HepG2 (cell line): Measurements from ENCODE around the gene SLX9. TPM values are rescaled to one million over a fixed set of nuclear protein-coding genes. Genes with fewer than 3 reads are reported as not detected.

Source experiments
- ATAC-seq: fragments of 200-7000 bp; cut with Tn5 transposase; 3 replicates; pipeline ENCODE4 v1.9.1; 2020; ENCODE audit warnings: mild to moderate bottlenecking, moderate library complexity
- BruUV-seq: library from RNA; stranded (reverse); fragments of 400-500 nt; replicated peaks from 2 replicates; lab custom pipeline; 2021; lab: Mats Ljungman, UMichigan
- CTCF ChIA-PET: fragments of 300-600 bp; formaldehyde crosslinking; extraction: SDS; loops from one replicate; lab custom pipeline; 2021; ENCODE audit warnings: low total read pairs, inconsistent platforms, low intra/inter-chr PET ratio; lab: Yijun Ruan, JAX
- POLR2A ChIA-PET: fragments of 350-600 bp; sonication (Branson Sonifier 250); formaldehyde crosslinking; loops from one replicate; lab custom pipeline; 2020; ENCODE audit warnings: antibody characterized with exemption, inconsistent platforms; lab: Yijun Ruan, JAX
- DNase-seq: peaks from one replicate; pipeline ENCODE4 v3.0.0-alpha.2; 2015; ENCODE audit warnings: low spot score
- FAIRE-seq: peaks from 3 replicates; lab custom pipeline; 2011; peaks lifted over from hg19 to GRCh38; lab: Jason Lieb, UNC
- H2AFZ ChIP-seq: one replicate; pipeline ENCODE4 v1.6.1; 2011; ENCODE audit warnings: low read length, inconsistent platforms
- H3K27ac ChIP-seq: fragments of 300-600 bp; 3 replicates; pipeline ENCODE4 v1.8.0; 2011; ENCODE audit warnings: mixed run types, mild to moderate bottlenecking, mixed read lengths, low read length, inconsistent platforms; ENCODE audit not compliant: insufficient read depth; ENCODE audit errors: extremely low read length
- H3K27me3 ChIP-seq, 2 experiments: fragments of 200-600 bp in 1 of 2; 2 replicates in 1 of 2; 3 replicates in 1 of 2; pipeline versions ENCODE4 v1.6.0 to v1.8.0; 2011; ENCODE audit warnings: low read length in 2 of 2, mild to moderate bottlenecking in 2 of 2, moderate library complexity in 2 of 2, inconsistent platforms in 1 of 2; ENCODE audit not compliant: insufficient read depth in 2 of 2, control insufficient read depth in 1 of 2
- H3K36me3 ChIP-seq, 2 experiments: fragments of 200-600 bp in 1 of 2; replicated peaks in 1 of 2; 2 replicates in 1 of 2; 3 replicates in 1 of 2; pipeline versions ENCODE4 v1.5.1 to v1.8.0; 2011; ENCODE audit warnings: low read length in 2 of 2, inconsistent platforms in 1 of 2; ENCODE audit not compliant: insufficient read depth in 2 of 2, control insufficient read depth in 1 of 2
- H3K4me1 ChIP-seq: 2 replicates; pipeline ENCODE4 v1.5.1; 2012; ENCODE audit warnings: low read length, inconsistent platforms; ENCODE audit not compliant: insufficient read depth
- H3K4me2 ChIP-seq: 2 replicates; pipeline ENCODE4 v1.6.0; 2011; ENCODE audit warnings: low read depth, low read length, inconsistent platforms
- H3K4me3 ChIP-seq, 3 experiments: fragments of 200-600 bp in 1 of 3; sonication (generic), shearing (Covaris generic) in 1 of 3; replicated peaks in 1 of 3; 2 replicates each; pipeline ENCODE4 v1.5.1; 2011 to 2016; ENCODE audit warnings: low read length in 3 of 3, inconsistent platforms in 2 of 3, low read depth in 2 of 3, mild to moderate bottlenecking in 2 of 3, control low read depth in 1 of 3, mixed read lengths in 1 of 3; ENCODE audit not compliant: insufficient read depth in 1 of 3
- H3K79me2 ChIP-seq: one replicate; pipeline ENCODE4 v1.6.1; 2011; ENCODE audit warnings: low read length, inconsistent platforms; ENCODE audit not compliant: insufficient read depth
- H3K9ac ChIP-seq: 2 replicates; pipeline ENCODE4 v1.6.0; 2011; ENCODE audit warnings: mild to moderate bottlenecking, low read depth, low read length, inconsistent platforms; ENCODE audit not compliant: insufficient read depth
- H3K9me3 ChIP-seq: 2 replicates; pipeline ENCODE4 v1.5.1; 2012; ENCODE audit warnings: mild to moderate bottlenecking, low read length
- H4K20me1 ChIP-seq: 2 replicates; pipeline ENCODE4 v1.6.0; 2011; ENCODE audit warnings: inconsistent platforms, mild to moderate bottlenecking, low read length, moderate library complexity; ENCODE audit not compliant: insufficient read depth
- CREB1 ChIP-seq, 2 experiments: fragments of 450-650 bp in 1 of 2; IDR thresholded peaks; 2 replicates each; pipeline ENCODE4 v1.6.1; 2016 to 2017; ENCODE audit warnings: control low read depth in 1 of 2, mild to moderate bottlenecking in 1 of 2, missing compliant biosample characterization in 1 of 2, missing genetic modification characterization in 1 of 2
- DNMT1 ChIP-seq: sonication (generic); formaldehyde crosslinking; IDR thresholded peaks from 2 replicates; pipeline ENCODE4 v1.5.1; 2020; ENCODE audit warnings: mild to moderate bottlenecking, missing genetic modification reagents
- HDAC6 ChIP-seq: fragments of 200-600 bp; sonication (generic); IDR thresholded peaks from 2 replicates; pipeline ENCODE4 v1.7.0; 2017; ENCODE audit warnings: mild to moderate bottlenecking, antibody characterized with exemption, low read length, low read depth
- HNRNPH1 ChIP-seq: fragments of 200-400 bp; formaldehyde crosslinking; optimal IDR thresholded peaks from 2 replicates; pipeline ENCODE3; 2017; ENCODE audit warnings: mild to moderate bottlenecking, low read depth, low read length
- LBX2 ChIP-seq: sonication (generic); formaldehyde crosslinking; IDR thresholded peaks from 2 replicates; pipeline ENCODE4 v1.5.0; 2020; ENCODE audit warnings: missing genetic modification reagents, mild to moderate bottlenecking, borderline replicate concordance
- MAX ChIP-seq: IDR thresholded peaks from 2 replicates; pipeline ENCODE4 v1.6.1; 2012; ENCODE audit warnings: inconsistent platforms
- MLX ChIP-seq: IDR thresholded peaks from 2 replicates; pipeline ENCODE4 v1.6.1; 2016
- MXD1 ChIP-seq: sonication (generic); formaldehyde crosslinking; IDR thresholded peaks from 2 replicates; pipeline ENCODE4 v1.4.0; 2020; ENCODE audit warnings: mild to moderate bottlenecking, missing genetic modification reagents
- NFE2 ChIP-seq: sonication (generic); formaldehyde crosslinking; IDR thresholded peaks from 2 replicates; pipeline ENCODE4 v1.4.0; 2020; ENCODE audit warnings: missing genetic modification reagents
- NFIC ChIP-seq: IDR thresholded peaks from 2 replicates; pipeline ENCODE4 v1.6.1; 2012; ENCODE audit warnings: mild to moderate bottlenecking, low read length, inconsistent platforms
- PCBP2 ChIP-seq: fragments of 200-400 bp; formaldehyde crosslinking; optimal IDR thresholded peaks from 2 replicates; pipeline ENCODE3; 2018; ENCODE audit warnings: low read length, low read depth; ENCODE audit not compliant: poor library complexity, severe bottlenecking
- TEAD3 ChIP-seq: optimal IDR thresholded peaks from 2 replicates; pipeline ENCODE3; 2016; ENCODE audit warnings: borderline replicate concordance
- ZKSCAN8 ChIP-seq: IDR thresholded peaks from 2 replicates; pipeline ENCODE4 v1.6.1; 2016; ENCODE audit warnings: borderline replicate concordance, missing genetic modification reagents, missing compliant biosample characterization
- ZNF335 ChIP-seq: sonication (generic); formaldehyde crosslinking; IDR thresholded peaks from 2 replicates; pipeline ENCODE4 v1.4.0; 2020; ENCODE audit warnings: missing genetic modification reagents
- ZNF350 ChIP-seq: sonication (generic); formaldehyde crosslinking; IDR thresholded peaks from 2 replicates; pipeline ENCODE4 v1.4.0; 2020; ENCODE audit warnings: mild to moderate bottlenecking, low read depth, missing genetic modification reagents, borderline replicate concordance
- ZNF652 ChIP-seq: IDR thresholded peaks from 2 replicates; pipeline ENCODE4 v1.6.1; 2016; ENCODE audit warnings: low read depth, borderline replicate concordance
- ZNF687 ChIP-seq: sonication (generic); formaldehyde crosslinking; IDR thresholded peaks from 2 replicates; pipeline ENCODE4 v1.5.1; 2020; ENCODE audit warnings: mild to moderate bottlenecking, missing genetic modification reagents, moderate library complexity
- WGBS: methylation state at CpG from one replicate; pipeline ENCODE4 v1.1.6; 2017; ENCODE audit warnings: low lambda C conversion rate; 5-methylcytosine and 5-hydroxymethylcytosine counted together
- in situ Hi-C: cut with HindIII; loops from 2 replicates; pipeline ENCODE4 v1.10.0; 2017; ENCODE audit warnings: low pct_unique_long_range_greater_than_20kb; ENCODE audit not compliant: extremely low pct_ligation_motif_present
- intact Hi-C: fragments of 100-400 bp; cut with micrococcal nuclease; formaldehyde crosslinking; loops from one replicate; pipeline ENCODE4 v1.10.0; 2022; ENCODE audit not compliant: unreplicated experiment
- polyA plus RNA-seq, 8 experiments: library from polyadenylated mRNA; depleted of rRNA in 3 of 8; stranded (reverse) in 7 of 8; unstranded in 1 of 8; fragments of >200 nt; fragmentation: Illumina TruSeq in 4 of 8; extraction: Trizol in 4 of 8; gene quantifications; 2 replicates each; pipeline versions ENCODE4 v1.2.1 to v1.2.3, GENCODE V29; 2011 to 2016; ENCODE audit warnings: low read depth in 4 of 8, missing spikeins in 1 of 8, mixed read lengths in 1 of 8; ENCODE audit not compliant: insufficient read depth in 1 of 8
- total RNA-seq, 5 experiments: library from RNA; depleted of rRNA; stranded (reverse); fragments of >200 nt; fragmentation: Illumina TruSeq; extraction: Trizol; gene quantifications; 2 replicates each; pipeline ENCODE4 v1.2.3, GENCODE V29; 2016; ENCODE audit warnings: low read depth in 1 of 5

Gene SLX9
- total and polyA plus RNA-seq, 2 of the 13 experiments (the other 11 are each of a cell fraction or from before 2014, with no cell fraction given), result 21.0 to 47.1 TPM

- TF ChIP-seq LBX2, result no peak
- TF ChIP-seq ZKSCAN8 (CRISPR knock-in tag), result no peak
- TF ChIP-seq HNRNPH1, result no peak
- TF ChIP-seq HDAC6, result no peak
- no peak for TF ChIP-seq MXD1 (CRISPR knock-in tag)
- TF ChIP-seq DNMT1 (CRISPR knock-in tag), result 0 out of 2 replicates have a peak, but pooled peaks have one; percentile 4
- no peak for TF ChIP-seq NFIC
- TF ChIP-seq ZNF652 (CRISPR knock-in tag), result no peak
- no peak for TF ChIP-seq CREB1 (IDR thresholded peaks at IDR 0.05)
- no peak for TF ChIP-seq CREB1 (CRISPR knock-in tag; IDR thresholded peaks at IDR 0.05)
- no peak for TF ChIP-seq PCBP2
These were observed 52.0 kb downstream of the SLX9 start (continued) for GRCh38 chr21:44991538-44992483.

- DNase-seq (no peak), FAIRE-seq (no peak)
- no CpG with 5 or more reads among the region's 13 CpGs for WGBS
- no peak for TF ChIP-seq ZNF350 (CRISPR knock-in tag)
- peak; percentile 80 for TF ChIP-seq ZNF687
- TF ChIP-seq MAX, result 0 out of 2 replicates have a peak, but pooled peaks have one; percentile 39
- no peak for TF ChIP-seq NFE2 (CRISPR knock-in tag)
- no peak for TF ChIP-seq MLX (CRISPR knock-in tag)
- TF ChIP-seq TEAD3, result no peak
- TF ChIP-seq ZNF335 (CRISPR knock-in tag), result no peak
These were observed 52.8 kb downstream of the SLX9 start for GRCh38 chr21:44992608-44993031.

More at GRCh38 chr21:44992608-44993031, 52.8 kb downstream of the SLX9 start:
- H3K9ac ChIP-seq, result no peak overlapping the region
- POLR2A ChIA-PET, result interaction anchor here (0.7 kb wide), 1 partner anchor 9 kb away, joined by 3 read pairs; no protein-coding TSS in a partner anchor
- peaks cover 70% of the 10 kb centered on the region for H3K4me1 ChIP-seq
- peak; percentile 16; the same call in 2 of the 3 replicates for ATAC-seq
- BruUV-seq, result no TSS peak
- CTCF ChIA-PET, result no interaction called here
- H3K4me2 ChIP-seq, result peak overlapping the region; percentile 45
- no peak overlapping the region for H3K27ac ChIP-seq
- no peaks in the 10 kb centered on the region for H4K20me1 ChIP-seq
- in situ Hi-C loops (no loop called here), intact Hi-C loops (no loop called here)
- no peak overlapping the region for H2AFZ ChIP-seq
- H3K9me3 ChIP-seq, result no peaks in the 10 kb centered on the region
- no peaks in the 10 kb centered on the region for H3K79me2 ChIP-seq
- peaks cover 14 to 85% of the 10 kb centered on the region in 2 experiments for H3K27me3 ChIP-seq
- peak overlapping the region in 1 of 3 experiments; percentile 13; a peak in 1 of 6 replicates for H3K4me3 ChIP-seq
- H3K36me3 ChIP-seq, result no peaks in the 10 kb centered on the region
